Measurements from ENCODE around the gene CD79B.

- TF ChIP-seq POLR2AphosphoS5 (IDR thresholded peaks at IDR 0.05; ENCODE audit: low read depth, low read length), result no peak
- no peak for TF ChIP-seq TAF1 (IDR thresholded peaks at IDR 0.05; ENCODE audit: low read depth, low read length)
- no peak for TF ChIP-seq POLR2A (IDR thresholded peaks at IDR 0.05; ENCODE audit: low read depth, low read length)
- no peak for TF ChIP-seq POU2F2 (IDR thresholded peaks at IDR 0.05; ENCODE audit: low read depth, low read length)
- TF ChIP-seq PAX5 (IDR thresholded peaks at IDR 0.05; ENCODE audit: insufficient read depth, low read length, severe bottlenecking), result no peak
- no peak for TF ChIP-seq SPI1 (IDR thresholded peaks at IDR 0.05; ENCODE audit: low read depth, low read length)
These were observed 13.8 kb upstream of the CD79B start for GRCh38 chr17:63945784-63946439.

Data from GM12891 (cell line).